Fibroblast of skin of back (primary cell): ENCODE results near the gene SF3A2.

ENCODE experiments used
- DNase-seq: peaks from one replicate; pipeline ENCODE4 v3.0.0-alpha.2; 2013

Gene SF3A2

DNA sequence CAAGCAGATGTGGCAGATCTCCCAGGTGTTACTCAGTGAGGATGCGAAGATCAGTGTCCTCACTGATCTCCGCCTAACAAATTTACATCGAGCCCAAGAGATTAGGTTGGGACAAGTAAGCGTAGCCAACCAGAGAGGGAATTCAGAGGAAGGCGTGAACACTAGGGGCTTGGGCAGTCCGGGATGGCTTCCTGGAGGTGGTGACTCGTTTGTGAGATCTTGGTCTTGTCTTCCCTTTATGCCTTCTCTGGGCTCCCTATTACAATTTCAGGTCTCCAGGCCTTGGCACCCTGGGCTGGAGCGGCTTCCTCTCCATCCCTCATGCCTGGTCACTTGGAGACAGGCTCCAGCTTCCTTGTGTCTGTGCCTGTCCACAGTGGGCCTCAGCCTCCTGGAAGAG, 6.2 kb downstream of the SF3A2 start:
- DNase-seq = no peak

DNA sequence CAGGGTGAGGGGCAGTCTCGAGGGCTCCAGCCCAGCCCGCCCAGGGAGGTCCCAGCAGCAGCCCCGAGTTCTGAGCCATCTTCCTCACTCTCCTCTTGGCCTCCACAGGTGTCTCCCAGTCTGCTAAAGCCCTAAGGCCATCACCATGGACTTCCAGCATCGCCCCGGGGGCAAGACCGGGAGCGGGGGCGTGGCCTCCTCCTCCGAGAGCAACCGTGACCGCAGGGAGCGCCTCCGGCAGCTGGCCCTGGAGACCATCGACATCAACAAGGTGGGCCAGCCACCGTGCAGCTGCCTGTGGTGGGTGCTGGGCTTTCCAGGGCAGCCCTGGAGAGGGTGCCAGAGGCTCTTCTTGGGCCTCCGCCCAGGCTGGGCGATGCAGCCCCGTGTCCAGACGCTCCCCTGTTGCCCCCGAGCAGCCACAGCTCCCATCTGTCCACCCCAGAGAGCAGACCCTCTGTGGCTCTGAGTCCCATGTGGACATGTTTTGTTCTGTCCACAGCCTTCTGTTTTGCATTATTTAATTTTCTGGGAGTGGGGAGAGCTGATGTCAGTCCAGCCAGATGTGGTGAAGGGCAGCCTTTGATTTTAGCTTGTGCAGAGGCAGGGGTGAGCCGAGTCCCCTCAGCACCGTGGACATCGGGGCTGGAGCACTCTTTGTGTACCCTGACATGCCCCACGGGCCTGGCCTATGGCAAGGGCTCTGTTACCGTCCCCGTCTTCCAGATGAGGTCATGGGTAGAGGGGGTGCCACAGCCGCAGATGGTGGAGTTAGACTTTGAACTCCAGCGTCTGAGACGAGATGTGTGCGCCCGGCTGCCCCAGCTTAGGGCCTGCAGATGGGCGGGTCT, 6.9 kb downstream of the SF3A2 start:
- DNase-seq = no peak

DNA sequence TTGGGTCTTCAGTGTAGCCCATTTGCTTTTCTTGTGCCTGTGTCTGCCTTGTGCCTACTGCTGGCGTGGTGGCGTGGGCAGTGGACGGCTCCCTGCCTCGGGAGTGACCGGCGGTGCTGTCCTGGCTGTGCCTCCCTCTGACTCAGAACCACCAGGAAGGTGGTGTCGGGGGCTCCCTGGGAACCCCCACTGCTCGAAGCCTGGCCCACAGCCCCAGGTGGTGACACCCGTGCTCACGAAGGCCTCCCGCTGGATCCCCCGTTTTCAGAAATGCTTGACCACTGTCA, 7.4 kb downstream of the SF3A2 start:
- DNase-seq = no peak

DNA sequence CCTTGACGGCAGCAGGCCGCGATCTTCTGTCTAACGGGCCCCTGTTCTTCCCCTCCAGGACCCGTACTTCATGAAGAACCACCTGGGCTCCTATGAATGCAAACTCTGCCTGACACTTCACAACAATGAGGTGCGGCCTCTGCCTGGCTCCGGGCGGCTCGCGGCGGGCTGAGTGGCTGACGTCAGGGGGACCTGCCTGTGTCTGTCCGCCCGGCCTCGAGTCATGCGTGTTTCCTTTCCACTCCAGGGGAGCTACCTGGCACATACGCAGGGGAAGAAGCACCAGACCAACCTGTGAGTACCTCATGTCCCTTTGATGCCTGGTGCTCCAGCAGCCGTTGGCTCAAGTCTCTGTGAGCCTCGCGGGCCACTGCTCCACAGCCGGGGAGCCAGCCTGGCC, 7.9 kb downstream of the SF3A2 start:
- DNase-seq = no peak

DNA sequence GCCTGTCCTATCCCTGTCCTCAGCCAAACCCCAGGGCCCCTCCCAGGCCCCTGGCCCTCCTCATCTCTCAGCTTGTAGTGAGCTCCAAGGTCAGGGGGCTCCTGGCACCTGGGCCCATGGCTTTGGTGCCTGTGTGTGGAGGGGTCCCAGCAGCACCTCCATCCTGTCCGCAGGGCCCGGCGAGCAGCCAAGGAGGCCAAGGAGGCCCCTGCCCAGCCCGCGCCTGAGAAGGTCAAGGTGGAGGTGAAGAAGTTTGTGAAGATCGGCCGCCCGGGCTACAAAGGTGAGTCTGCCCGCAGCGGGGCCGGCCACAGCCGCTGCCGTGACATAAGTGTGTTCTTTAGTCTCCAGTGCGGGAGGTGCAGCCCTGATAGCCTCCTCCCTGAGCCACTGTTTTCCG, 8.6 kb downstream of the SF3A2 start:
- DNase-seq = no peak

DNA sequence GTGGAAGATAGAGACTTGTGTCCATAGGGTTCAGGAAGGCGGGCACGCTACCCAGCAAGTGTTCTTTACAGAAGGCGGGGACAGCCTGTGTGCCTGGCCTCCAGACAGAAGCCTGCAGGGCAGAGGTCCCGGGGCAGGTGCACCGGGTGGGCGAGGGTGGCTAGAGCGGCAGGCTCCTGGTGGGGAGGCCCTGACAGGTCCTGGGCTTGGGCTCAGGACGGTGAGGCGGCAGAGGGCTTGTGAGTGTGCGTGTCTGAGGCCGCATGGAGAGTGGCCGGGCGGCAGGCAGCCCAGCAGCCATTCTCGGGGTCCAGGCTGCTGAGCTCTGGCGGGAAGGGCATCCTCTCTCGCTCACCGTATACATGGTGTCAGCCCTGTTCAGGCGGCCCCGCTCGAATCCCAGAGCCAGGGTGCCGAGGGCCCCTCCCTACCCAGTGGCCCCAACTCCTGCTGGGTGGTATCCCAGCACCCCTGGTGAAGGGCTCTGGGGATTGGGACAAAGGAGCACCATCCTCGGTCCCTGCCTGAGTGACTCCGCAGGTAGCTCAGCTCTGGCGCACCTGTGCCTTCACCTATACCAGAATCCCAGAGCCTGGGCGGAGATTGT, 9.5 kb downstream of the SF3A2 start:
- no peak for DNase-seq

DNA sequence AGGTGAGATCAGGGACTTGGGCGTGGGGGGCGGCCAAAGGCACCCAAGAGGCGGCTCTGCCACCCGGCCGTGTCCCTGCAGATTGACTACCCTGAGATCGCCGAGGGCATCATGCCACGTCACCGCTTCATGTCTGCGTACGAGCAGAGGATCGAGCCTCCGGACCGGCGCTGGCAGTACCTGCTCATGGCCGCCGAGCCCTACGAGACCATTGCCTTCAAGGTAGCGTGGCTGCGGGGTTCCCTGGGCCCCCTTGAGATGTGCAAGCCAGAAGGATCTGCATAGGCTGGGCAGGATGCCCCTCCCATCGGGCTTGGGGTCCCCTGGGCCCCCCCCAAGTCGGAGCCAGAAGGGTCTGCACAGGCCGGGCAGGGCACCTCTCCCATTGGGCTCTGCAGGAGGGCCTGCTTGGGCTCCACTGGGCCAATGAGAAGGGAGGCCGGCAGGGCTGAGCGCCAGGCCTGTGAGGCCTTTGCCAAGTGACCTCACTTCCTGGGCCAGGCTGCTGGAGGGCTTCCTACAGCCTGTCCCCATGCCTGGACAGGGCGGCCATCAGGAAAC, 10.3 kb downstream of the SF3A2 start:
- DNase-seq = peak; percentile 45

DNA sequence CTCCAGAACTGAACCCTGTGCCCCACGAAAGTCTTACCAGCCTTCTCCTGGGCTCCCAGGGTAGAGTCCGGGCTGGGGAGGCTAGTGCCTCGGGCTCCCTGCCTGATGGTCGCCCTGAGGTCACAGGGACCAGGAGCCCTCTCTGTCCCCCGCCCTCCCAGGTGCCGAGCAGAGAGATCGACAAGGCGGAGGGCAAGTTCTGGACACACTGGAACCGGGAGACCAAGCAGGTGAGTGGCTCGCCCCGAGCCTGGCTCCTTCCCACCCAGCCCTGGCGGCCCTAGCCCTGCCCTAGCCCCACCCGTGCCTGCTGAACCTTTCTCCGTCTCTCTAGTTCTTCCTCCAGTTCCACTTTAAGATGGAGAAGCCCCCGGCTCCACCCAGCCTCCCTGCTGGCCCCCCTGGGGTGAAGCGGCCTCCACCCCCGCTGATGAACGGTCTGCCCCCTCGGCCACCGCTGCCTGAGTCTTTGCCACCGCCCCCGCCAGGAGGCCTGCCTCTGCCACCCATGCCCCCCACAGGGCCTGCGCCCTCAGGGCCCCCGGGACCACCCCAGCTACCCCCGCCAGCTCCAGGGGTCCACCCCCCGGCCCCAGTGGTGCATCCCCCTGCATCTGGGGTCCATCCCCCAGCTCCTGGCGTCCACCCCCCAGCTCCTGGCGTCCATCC, 10.9 kb downstream of the SF3A2 start:
- DNase-seq = no peak

DNA sequence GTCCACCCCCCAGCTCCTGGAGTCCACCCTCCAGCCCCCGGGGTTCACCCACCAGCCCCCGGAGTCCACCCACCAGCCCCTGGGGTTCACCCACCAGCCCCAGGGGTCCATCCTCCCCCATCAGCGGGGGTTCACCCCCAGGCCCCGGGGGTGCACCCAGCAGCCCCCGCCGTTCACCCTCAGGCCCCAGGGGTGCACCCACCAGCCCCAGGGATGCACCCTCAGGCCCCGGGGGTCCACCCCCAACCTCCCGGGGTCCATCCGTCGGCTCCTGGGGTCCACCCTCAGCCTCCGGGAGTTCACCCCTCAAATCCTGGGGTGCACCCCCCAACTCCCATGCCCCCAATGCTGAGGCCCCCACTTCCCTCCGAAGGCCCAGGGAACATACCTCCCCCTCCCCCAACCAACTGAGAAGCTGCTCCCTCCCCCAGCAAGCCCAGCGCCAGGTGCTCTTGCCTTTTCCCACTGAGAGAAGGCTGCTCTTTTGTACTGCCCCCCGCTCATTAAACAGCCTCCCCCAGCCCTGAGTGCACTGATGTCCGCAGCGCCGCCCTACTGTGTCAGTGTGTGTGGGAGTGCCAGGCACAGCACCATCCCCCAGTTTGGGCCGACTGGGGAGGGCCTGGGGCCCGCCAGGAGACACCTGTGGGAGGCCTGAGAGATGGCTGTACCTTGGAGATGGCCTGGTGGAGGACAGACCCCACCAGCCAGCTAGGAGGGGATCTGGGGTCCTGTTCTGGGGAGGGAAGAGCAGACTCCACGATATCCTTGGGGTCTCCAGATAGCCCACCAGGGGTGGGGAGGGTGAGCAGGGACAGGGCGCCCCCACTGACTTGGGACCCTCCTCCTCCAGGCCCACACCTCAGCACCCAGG, 11.7 kb downstream of the SF3A2 start:
- no peak for DNase-seq

DNA sequence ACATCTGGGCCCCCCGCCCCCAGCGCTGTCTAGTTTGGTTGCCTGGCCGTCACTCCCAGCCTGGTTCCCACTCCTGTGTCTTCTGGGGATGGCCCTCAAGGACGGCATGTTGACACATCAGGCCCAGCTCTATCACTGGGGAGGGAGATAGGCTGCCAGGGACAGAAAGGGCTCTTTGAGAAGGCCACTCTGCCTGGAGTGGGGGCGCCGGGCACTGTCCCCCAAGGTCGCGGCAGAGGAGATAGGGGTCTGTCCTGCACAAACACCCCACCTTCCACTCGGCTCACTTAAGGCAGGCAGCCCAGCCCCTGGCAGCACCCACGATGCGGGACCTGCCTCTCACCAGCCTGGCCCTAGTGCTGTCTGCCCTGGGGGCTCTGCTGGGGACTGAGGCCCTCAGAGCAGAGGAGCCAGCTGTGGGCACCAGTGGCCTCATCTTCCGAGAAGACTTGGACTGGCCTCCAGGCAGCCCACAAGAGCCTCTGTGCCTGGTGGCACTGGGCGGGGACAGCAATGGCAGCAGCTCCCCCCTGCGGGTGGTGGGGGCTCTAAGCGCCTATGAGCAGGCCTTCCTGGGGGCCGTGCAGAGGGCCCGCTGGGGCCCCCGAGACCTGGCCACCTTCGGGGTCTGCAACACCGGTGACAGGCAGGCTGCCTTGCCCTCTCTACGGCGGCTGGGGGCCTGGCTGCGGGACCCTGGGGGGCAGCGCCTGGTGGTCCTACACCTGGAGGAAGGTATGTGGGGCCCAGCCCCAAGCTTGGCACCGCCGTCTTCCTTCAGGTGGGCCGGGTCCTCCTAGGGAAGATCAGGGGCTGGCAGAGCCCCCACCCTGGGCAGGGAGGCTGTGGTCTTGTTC, 12.6 kb downstream of the SF3A2 start, which contains the start of gene AMH:
AMH (plus strand) TSS at position 314 of the 857 bp plus-strand sequence; CDS start at position 324, 10 bp downstream.
- no peak for DNase-seq

DNA sequence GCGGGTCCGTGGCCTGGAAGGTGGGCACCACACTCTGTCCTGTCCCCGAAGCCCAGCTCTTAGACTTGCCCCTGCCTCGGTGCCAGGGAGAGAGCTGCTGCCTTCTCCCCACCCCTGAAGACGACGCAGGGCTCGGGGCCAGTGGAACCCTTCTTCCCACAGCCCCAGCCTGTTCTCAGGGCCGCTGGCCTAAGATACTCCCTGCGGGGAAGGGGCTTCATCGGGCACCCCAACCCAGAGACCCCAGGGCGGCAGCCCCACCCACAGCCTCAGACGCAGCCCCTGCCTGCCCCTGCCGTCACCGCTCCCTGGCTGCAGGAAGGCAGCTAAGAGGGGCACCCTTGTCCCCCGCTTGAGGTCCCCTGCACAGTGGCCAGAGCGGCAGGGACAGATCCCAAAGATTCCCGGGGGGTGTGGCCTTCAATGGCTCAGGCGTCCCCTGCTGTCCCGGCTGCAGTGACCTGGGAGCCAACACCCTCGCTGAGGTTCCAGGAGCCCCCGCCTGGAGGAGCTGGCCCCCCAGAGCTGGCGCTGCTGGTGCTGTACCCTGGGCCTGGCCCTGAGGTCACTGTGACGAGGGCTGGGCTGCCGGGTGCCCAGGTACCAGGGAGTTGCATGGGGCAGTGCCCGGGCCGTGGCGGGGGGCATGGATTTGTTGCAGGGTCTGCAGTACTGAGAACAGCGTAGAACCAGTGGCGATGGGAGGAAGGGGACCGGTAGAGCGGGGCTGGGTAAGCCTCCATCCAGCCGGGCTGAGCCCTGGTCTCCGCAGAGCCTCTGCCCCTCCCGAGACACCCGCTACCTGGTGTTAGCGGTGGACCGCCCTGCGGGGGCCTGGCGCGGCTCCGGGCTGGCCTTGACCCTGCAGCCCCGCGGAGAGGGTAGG, 13.5 kb downstream of the SF3A2 start:
- no peak for DNase-seq

DNA sequence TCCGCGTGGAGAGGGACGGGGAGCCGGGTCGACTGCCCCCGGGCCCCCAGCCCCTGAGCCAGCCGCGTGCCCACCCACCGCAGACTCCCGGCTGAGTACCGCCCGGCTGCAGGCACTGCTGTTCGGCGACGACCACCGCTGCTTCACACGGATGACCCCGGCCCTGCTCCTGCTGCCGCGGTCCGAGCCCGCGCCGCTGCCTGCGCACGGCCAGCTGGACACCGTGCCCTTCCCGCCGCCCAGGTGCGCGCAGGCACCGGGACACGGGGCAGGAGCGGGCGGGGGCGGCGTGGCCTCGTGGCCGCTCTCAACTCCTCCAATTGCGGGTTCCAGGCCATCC, 14.1 kb downstream of the SF3A2 start:
- DNase-seq = no peak

DNA sequence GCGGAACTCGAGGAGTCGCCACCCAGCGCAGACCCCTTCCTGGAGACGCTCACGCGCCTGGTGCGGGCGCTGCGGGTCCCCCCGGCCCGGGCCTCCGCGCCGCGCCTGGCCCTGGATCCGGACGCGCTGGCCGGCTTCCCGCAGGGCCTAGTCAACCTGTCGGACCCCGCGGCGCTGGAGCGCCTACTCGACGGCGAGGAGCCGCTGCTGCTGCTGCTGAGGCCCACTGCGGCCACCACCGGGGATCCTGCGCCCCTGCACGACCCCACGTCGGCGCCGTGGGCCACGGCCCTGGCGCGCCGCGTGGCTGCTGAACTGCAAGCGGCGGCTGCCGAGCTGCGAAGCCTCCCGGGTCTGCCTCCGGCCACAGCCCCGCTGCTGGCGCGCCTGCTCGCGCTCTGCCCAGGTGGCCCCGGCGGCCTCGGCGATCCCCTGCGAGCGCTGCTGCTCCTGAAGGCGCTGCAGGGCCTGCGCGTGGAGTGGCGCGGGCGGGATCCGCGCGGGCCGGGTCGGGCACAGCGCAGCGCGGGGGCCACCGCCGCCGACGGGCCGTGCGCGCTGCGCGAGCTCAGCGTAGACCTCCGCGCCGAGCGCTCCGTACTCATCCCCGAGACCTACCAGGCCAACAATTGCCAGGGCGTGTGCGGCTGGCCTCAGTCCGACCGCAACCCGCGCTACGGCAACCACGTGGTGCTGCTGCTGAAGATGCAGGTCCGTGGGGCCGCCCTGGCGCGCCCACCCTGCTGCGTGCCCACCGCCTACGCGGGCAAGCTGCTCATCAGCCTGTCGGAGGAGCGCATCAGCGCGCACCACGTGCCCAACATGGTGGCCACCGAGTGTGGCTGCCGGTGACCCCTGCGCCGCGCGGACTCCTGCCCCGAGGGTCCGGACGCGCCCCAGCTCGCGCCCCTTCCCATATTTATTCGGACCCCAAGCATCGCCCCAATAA, 14.8 kb downstream of the SF3A2 start:
- DNase-seq = no peak

DNA sequence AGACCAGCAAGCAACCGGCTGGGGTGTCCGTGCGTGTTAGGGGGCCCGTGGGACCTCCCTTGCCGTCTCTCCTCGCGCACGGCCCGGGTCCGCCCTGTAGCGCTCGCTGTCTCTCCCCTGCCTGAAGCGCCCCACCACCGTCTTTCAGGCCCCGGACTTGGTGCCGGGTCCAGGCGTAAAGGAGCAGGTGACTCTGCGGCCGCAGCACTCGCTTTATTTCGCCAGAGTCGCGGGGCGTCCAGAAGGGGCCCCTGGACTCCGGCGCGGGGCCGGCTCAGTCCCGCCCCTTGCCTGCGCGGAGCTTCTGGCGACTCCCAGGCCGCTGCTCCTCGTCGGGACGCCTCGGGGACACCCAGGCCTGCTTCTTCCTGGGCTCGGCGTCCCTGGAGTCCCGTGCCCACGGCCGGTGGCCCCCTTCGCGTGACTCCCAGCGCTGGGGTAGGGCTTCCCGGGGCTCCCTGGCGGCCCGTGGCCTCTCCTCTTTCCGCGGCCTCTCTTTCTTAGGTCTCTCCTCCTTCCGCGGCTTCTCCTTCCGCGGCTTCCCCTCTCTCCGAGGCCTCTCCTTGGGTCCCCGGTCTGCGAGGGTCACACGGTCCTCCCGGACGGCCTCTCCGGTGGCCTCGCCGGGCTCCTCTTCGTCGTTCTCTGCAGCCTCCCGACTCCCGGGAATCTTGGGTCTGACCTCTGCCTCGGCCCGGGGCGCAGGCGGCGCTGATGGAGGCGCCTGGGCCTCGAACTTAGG, 15.6 kb downstream of the SF3A2 start:
- no peak for DNase-seq

DNA sequence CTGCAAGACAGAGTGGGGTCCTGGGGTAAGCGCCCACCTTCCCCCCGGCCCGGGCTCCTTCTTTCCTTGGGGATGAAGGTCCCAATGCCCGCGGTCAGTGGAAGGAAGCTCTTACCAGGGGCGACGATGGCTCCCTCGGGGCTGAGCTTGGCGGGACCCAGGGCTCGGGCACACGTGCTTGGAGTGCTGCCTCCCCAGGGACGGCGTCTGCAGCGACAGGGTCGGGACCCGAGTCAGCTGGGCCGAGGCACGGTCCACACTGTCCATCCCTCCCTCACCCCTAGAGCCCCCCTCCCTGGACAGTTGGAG, 16.1 kb downstream of the SF3A2 start:
- no peak for DNase-seq

DNA sequence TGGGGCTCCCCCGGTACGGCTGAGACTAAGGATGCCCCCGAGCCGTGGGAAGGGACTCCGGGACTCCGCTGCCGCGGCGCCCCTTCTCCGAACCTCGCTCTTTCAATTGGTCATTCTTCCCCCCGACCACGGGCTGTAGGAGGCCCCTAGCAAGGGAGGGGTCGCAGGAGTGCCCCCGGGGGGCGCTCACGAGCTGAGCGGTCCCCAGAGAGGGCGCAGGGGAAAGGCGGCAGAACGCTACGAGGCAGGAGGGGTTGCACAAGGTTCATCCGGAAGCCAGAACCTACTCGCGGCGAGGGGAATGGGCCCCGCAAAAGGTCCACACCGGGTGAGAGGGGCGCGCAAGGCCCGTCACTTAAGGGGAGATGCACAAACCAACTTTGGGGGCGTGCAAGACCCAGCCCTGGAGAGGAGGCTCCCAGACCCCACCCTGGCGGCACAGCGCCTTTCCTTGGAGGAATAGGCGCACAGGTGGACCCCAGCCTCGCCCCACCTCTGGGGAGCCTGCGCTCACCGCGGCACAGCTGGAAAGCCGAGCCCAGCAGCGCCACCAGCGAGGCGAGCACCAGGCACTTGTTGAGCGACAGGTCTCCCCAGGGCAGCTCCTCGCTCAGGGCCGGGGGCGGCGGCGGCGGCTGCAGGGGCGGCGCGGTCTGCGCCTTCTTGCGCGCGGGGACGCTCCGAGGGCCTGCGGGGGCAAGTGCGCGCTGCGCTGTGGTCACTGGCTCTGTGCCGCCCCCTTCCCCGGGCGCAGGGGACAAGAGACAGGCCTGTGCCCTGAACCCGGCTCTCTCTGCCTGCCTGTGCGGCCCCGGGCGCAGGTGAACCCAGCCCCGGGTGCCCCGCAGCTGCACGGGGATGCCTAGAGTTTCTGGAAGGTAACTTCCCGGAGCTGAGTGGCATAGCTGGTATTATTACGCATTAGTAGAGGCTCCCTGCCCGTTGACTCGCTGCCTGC, 16.8 kb downstream of the SF3A2 start:
- DNase-seq = no peak

DNA sequence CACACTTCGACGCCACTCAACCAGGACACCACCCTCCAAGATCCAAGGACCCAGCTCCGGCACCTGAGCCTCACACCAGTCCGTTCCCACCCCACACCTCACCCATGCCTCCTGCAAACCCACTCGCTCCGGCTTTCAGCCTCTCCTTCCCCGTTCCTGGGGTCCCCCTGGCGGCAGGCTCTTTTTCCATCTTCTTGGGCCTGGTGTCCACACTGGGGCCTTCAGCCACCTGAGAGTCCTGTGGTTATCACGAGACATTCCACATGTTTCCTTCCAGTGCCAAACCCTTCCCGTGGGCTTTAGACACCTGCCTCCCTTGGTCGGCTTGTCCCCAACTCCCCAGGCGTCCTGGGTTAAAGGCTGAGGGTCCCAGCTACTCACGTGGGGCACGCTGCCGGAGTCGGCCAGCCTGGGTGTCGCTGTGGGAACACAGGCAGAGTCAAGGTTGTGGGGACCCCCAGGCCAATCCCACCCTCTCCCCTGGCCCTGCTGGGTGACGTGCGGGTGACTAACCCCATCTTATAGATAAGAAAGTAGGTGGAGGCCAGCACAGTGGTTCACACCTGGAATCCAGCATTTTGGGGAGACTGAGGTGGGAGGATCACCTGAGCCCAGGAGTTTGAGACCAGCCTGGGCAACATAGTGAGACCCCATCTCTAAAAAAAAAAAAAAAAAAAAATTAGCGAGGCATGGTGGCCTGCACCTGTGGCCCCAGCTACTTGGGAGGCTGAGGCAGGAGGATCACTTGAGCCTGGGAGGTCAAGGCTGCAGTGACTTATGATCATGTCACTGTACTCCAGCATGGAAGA, 17.6 kb downstream of the SF3A2 start:
- no peak for DNase-seq
